ENCODE measurements around the gene MAGI2. TPM values are rescaled to one million over a fixed set of nuclear protein-coding genes. Genes with fewer than 3 reads are reported as not detected.

MAGI2 gene
- total RNA-seq, 1 donor from 2014 or later, result 0.80 TPM

GRCh38 chr7:78203042-78203720 lies 1250.3 kb downstream of the MAGI2 start:
- no peak for ATAC-seq

DNA sequence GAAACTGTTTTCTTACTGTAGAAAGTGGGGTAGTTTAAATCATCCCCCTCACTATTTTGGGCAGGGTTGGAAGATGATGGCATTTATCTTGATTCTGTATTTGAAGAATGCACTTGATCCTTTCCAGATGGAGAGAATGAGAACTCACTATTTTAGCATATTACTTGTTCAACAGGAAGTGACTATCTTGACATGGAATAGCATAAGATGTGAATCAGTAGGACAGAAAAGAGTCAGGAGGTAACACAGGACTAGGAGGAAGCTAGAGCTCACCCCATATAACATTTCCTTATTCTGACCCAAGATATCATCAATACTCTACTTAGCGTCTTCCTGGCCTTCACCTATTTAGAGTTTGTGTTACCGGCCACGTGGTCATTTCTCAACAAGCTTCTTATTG lies 1254.7 kb downstream of the MAGI2 start:
- no peak for ATAC-seq

DNA sequence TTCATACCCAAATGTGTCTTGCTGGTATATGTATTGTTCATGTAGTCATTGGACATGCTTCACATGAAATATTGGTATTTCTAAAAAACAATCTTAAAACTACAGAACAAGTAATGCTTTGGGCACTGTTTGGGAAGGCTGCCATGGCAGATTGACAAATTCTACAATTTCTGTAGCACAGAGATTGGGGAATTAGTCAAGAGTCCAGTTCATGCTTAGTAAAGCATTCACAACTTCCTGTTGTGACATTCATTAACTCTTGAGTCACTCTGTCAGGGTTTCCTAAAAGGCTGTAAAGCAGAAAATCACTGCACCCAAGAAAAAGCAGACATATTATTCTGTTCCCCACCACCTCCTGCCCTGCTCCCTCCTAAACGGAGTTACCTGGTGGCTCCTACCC lies 1256.0 kb downstream of the MAGI2 start:
- no peak for ATAC-seq

GRCh38 chr7:78195281-78195680 lies 1258.2 kb downstream of the MAGI2 start:
- no peak for ATAC-seq

DNA sequence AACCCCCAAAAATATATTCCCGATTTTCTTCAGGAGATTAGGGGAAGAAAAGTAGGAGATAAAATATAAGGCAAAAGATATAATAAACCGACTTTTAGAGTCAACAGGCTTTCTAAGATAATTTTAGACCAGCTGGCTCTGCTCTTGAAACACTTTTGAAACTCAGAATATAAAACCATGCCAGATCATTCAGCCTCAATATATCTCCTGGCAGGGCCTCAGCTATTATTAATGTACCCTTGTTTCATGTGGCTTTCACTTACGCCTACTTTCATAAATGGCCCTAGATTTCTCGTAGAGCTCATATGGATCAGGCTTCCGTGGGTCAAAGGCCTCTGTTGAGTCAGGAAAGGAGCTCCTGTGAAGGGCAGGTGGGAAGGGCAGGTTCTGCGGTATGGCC lies 1258.9 kb downstream of the MAGI2 start:
- no peak for ATAC-seq

- ATAC-seq, result no peak
Measured at GRCh38 chr7:78191475-78192079, 1261.9 kb downstream of the MAGI2 start.

GRCh38 chr7:78189762-78190161 lies 1263.7 kb downstream of the MAGI2 start:
- ATAC-seq, result no peak

GRCh38 chr7:78185149-78185745 lies 1268.2 kb downstream of the MAGI2 start:
- ATAC-seq, result no peak

DNA sequence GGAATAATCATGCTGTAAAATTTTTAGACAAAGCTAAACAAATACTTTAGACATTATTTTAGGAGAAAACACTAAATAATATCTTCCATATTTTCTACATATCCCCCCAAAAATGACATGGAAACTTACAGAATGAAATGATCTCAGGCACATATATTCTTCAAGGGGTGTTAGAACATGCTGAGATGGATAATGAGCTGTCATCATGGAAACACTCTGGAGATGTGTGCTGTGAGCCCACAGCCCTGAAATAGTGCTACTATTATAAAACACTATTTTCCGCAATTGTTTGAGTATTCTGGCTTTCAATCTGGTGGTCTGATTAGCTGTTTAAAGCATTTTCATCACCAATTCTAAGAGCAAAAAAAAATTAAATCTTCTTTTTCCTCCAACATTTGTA lies 1269.2 kb downstream of the MAGI2 start:
- ATAC-seq, result no peak

DNA sequence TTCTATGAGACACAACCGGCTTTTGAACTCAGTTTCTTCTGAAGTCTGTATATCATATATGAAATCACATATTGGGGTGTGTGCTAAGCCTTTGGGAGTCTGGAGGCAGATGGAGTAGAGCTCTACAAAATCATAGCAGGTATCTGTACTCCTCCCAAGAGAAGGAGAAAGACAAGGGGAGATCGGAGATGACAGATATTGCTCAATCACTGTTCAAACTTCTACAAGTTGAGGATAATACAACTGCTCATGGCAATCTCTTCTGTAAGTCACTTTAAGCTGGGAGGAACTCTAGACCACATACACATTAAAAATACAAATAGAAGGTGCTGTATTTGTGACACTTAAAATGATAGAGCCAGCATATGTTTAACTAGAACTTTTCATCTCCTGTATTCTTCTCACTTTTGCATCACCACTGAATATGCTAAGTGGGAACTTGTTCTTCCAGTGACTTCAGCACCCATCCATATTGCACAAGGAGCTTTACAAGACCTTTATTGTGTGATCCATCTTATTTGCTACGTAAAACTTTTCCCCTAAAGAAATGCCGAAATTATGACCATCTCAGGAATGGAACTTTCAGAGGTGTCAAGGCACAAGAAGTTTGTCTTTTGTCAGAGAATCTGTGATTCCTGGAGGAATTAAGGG lies 1273.5 kb downstream of the MAGI2 start:
- no peak for ATAC-seq

GRCh38 chr7:78179211-78179610 lies 1274.3 kb downstream of the MAGI2 start:
- no peak for ATAC-seq

GRCh38 chr7:78178319-78178718 lies 1275.1 kb downstream of the MAGI2 start:
- no peak for ATAC-seq

- ATAC-seq, result no peak
Measured at GRCh38 chr7:78176171-78176570, 1277.3 kb downstream of the MAGI2 start.

GRCh38 chr7:78175330-78176100 lies 1278.0 kb downstream of the MAGI2 start:
- ATAC-seq, result no peak

DNA sequence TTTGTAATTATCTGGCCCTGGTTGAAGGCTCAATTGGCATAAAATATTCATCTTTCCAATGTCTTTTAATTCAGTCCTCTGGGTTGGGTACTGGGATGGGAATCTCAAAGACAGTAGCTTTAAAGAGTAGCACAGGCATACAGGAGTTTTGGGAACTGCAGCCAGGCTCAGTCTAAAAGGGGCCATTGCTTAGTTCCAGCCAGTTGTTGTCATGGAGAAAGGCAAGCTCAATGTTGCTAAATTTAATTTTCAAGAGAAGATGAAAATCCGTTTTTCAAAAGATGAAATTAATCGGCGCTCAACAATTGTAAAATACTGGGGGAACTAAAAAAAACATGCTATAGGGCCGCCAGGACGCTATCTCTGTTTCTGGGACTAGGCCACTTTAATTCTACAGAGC lies 1279.8 kb downstream of the MAGI2 start:
- ATAC-seq, result no peak

- no peak for ATAC-seq
Measured at GRCh38 chr7:78172933-78173591, 1280.4 kb downstream of the MAGI2 start.

- no peak for ATAC-seq
Measured at GRCh38 chr7:78172267-78172757, 1281.2 kb downstream of the MAGI2 start.

GRCh38 chr7:78171398-78171797 lies 1282.1 kb downstream of the MAGI2 start:
- ATAC-seq, result no peak

DNA sequence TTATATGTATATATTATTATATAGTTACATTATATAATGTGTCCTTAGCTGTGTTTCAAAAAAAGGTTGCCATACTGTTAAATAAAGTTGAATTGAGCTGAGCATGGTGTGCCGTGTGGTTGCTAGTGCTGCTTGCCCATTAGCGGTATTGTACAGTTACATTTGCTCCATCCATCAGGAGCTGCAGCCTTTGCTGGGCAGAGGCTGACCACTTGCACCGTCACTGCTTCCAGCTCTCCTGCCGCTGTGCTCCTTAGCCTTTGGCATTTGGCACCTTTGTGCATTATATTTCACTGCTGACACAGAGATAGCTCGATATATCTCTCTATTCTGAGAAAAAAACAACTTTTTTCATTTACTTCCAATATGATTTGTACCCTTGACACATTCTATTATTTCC lies 1282.7 kb downstream of the MAGI2 start:
- ATAC-seq, result no peak

GRCh38 chr7:78169992-78170391 lies 1283.5 kb downstream of the MAGI2 start:
- no peak for ATAC-seq

GRCh38 chr7:78168865-78169264 lies 1284.6 kb downstream of the MAGI2 start:
- ATAC-seq, result no peak

DNA sequence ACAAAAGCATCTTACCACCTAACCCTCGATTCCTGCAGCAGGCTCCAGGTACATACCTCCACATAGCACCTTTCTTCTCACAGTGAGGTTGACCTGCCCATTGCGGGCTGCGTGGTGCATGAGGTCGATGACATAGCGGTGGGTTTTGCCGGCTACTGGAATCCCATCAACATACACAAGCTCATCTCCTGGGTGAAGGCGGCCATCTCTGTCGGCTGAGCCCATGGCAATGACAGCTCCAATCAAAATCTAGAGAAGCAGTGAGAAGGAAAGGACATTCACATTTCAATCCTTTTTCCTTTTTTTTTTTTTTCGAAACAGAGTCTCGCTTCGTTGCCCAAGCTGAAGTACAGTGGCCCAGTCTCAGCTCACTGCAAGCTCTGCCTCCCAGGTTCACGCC lies 1285.6 kb downstream of the MAGI2 start:
- no peak for ATAC-seq
